Endothelial cell of umbilical vein (primary cell): ENCODE data around the gene STRN3. TPM values are rescaled to one million over a fixed set of nuclear protein-coding genes. Genes with fewer than 3 reads are reported as not detected.

ENCODE experiments used
- BruUV-seq: library from RNA; stranded (reverse); fragments of 400-500 nt; replicated peaks from 2 replicates; lab custom pipeline; 2021; lab: Mats Ljungman, UMichigan
- CTCF ChIA-PET: fragments of 300-600, 350-600 bp; sonication (Branson Sonifier 250); formaldehyde crosslinking; loops from one replicate; lab custom pipeline; 2021; ENCODE audit warnings: antibody characterized with exemption, inconsistent platforms; lab: Charles Lee
- POLR2A ChIA-PET: fragments of 300-600, 350-600 bp; sonication (Branson Sonifier 250); formaldehyde crosslinking; loops from one replicate; lab custom pipeline; 2021; ENCODE audit warnings: antibody characterized with exemption, inconsistent platforms; lab: Charles Lee
- DNase-seq: peaks from one replicate; pipeline ENCODE4 v3.0.0-alpha.2; 2011; ENCODE audit warnings: low read depth, low spot score
- FAIRE-seq: peaks from 2 replicates; lab custom pipeline; 2011; peaks lifted over from hg19 to GRCh38; lab: Jason Lieb, UNC
- H2AFZ ChIP-seq: 2 replicates; pipeline ENCODE4 v1.6.0; 2012; ENCODE audit warnings: low read depth, low read length, control low read depth, inconsistent platforms
- H3K27ac ChIP-seq: 2 replicates; pipeline ENCODE4 v1.5.1; 2011; ENCODE audit warnings: low read depth, mild to moderate bottlenecking, control low read depth, low read length, moderate library complexity; ENCODE audit not compliant: insufficient read depth
- H3K27me3 ChIP-seq, 2 experiments: 2 replicates each; pipeline versions ENCODE4 v1.6.0 to v1.6.1; 2011; ENCODE audit warnings: low read length in 2 of 2, mixed read lengths in 1 of 2; ENCODE audit not compliant: control insufficient read depth in 2 of 2, insufficient read depth in 2 of 2
- H3K36me3 ChIP-seq, 2 experiments: 2 replicates in 1 of 2; 3 replicates in 1 of 2; pipeline ENCODE4 v1.5.1; 2011; ENCODE audit warnings: low read length in 2 of 2, mild to moderate bottlenecking in 1 of 2, moderate library complexity in 1 of 2; ENCODE audit not compliant: control insufficient read depth in 2 of 2, insufficient read depth in 2 of 2; ENCODE audit errors: extremely low read depth in 1 of 2
- H3K4me1 ChIP-seq: 3 replicates; pipeline ENCODE4 v1.5.1; 2011; ENCODE audit warnings: mild to moderate bottlenecking, low read length; ENCODE audit not compliant: control insufficient read depth, insufficient read depth; ENCODE audit errors: extremely low read depth
- H3K4me2 ChIP-seq: 2 replicates; pipeline ENCODE4 v1.6.1; 2011; ENCODE audit warnings: low read length, control low read depth, mixed read lengths; ENCODE audit not compliant: insufficient read depth
- H3K4me3 ChIP-seq, 3 experiments: fragments of 200-600 bp in 1 of 3; sonication (generic), shearing (Covaris generic) in 1 of 3; replicated peaks in 1 of 3; 2 replicates each; pipeline ENCODE4 v1.5.1; 2011 to 2016; ENCODE audit warnings: control low read depth in 3 of 3, low read length in 3 of 3, mild to moderate bottlenecking in 2 of 3, inconsistent platforms in 1 of 3, low read depth in 1 of 3, moderate library complexity in 1 of 3; ENCODE audit not compliant: insufficient read depth in 1 of 3
- H3K79me2 ChIP-seq: 2 replicates; pipeline ENCODE4 v1.6.0; 2012; ENCODE audit warnings: low read length, inconsistent platforms; ENCODE audit not compliant: control insufficient read depth, insufficient read depth
- H3K9ac ChIP-seq: replicated peaks from 2 replicates; pipeline ENCODE3; 2011; ENCODE audit warnings: low read length, control low read depth; ENCODE audit not compliant: insufficient read depth; ENCODE audit errors: extremely low read depth
- H3K9me1 ChIP-seq: replicated peaks from 3 replicates; pipeline ENCODE4 v1.6.0; 2011; ENCODE audit warnings: mild to moderate bottlenecking, low read length; ENCODE audit not compliant: control insufficient read depth, insufficient read depth; ENCODE audit errors: extremely low read depth
- H3K9me3 ChIP-seq: replicated peaks from 2 replicates; pipeline ENCODE4 v1.5.1; 2012; ENCODE audit warnings: low read length, inconsistent platforms; ENCODE audit not compliant: control insufficient read depth, insufficient read depth
- H4K20me1 ChIP-seq: replicated peaks from 2 replicates; pipeline ENCODE3; 2011; ENCODE audit warnings: mild to moderate bottlenecking, low read length; ENCODE audit not compliant: control insufficient read depth, insufficient read depth; ENCODE audit errors: extremely low read depth
- CTCF ChIP-seq, 2 donors: IDR thresholded peaks; 1 replicate in 1 of 2; 2 replicates in 1 of 2; pipeline ENCODE4 v1.5.1; 2011; ENCODE audit warnings: low read length in 2 of 2, mild to moderate bottlenecking in 2 of 2, moderate library complexity in 2 of 2, control low read depth in 1 of 2, inconsistent platforms in 1 of 2, low read depth in 1 of 2; ENCODE audit not compliant: insufficient read depth in 1 of 2; ENCODE audit errors: extremely low read depth in 1 of 2
- EZH2 ChIP-seq: IDR thresholded peaks from 2 replicates; pipeline ENCODE4 v1.6.1; 2012; ENCODE audit warnings: borderline replicate concordance, low read depth, mild to moderate bottlenecking, moderate library complexity, low read length, inconsistent platforms; ENCODE audit not compliant: severe bottlenecking
- FOS ChIP-seq: IDR thresholded peaks from 2 replicates; pipeline ENCODE4 v1.6.1; 2011; ENCODE audit warnings: mild to moderate bottlenecking, low read length, moderate library complexity, borderline replicate concordance; ENCODE audit not compliant: insufficient read depth
- GATA2 ChIP-seq: IDR thresholded peaks from 2 replicates; pipeline ENCODE4 v1.7.0; 2011; ENCODE audit warnings: low read depth, mild to moderate bottlenecking, moderate library complexity, mixed read lengths, low read length; ENCODE audit not compliant: insufficient read length, insufficient read depth
- JUN ChIP-seq: IDR thresholded peaks from 2 replicates; pipeline ENCODE4 v1.6.1; 2011; ENCODE audit warnings: borderline replicate concordance, low read depth; ENCODE audit not compliant: insufficient read length, insufficient read depth
- MYC ChIP-seq: IDR thresholded peaks from one replicate; pipeline ENCODE4 v1.6.1; 2011; ENCODE audit warnings: mild to moderate bottlenecking, low read depth, low read length
- POLR2A ChIP-seq: IDR thresholded peaks from 2 replicates; pipeline ENCODE4 v1.6.1; 2012; ENCODE audit warnings: low read depth, mild to moderate bottlenecking, control low read depth, low read length
- POLR2AphosphoS5 ChIP-seq: IDR thresholded peaks from 2 replicates; pipeline ENCODE4 v1.6.1; 2012; ENCODE audit warnings: low read depth, mild to moderate bottlenecking, control low read depth, low read length, moderate library complexity; ENCODE audit not compliant: insufficient read depth
- dilution Hi-C: fragments of 300-500 bp; cut with MboI; formaldehyde crosslinking; loops from one replicate; pipeline ENCODE4 v1.15.0; 2019; ENCODE audit warnings: low sequenced_read_pairs; ENCODE audit not compliant: extremely low pct_ligation_motif_present
- intact Hi-C: fragments of 100-400 bp; cut with micrococcal nuclease; formaldehyde crosslinking; loops from one replicate; pipeline ENCODE4 v1.10.0; 2022
- polyA plus RNA-seq, 4 experiments: library from polyadenylated mRNA; depleted of rRNA in 3 of 4; stranded (reverse) in 3 of 4; unstranded in 1 of 4; fragments of >200 nt; gene quantifications; 2 replicates each; pipeline versions ENCODE4 v1.2.1 to v1.2.3, GENCODE V29; 2011 to 2012; ENCODE audit warnings: missing spikeins in 1 of 4
- total RNA-seq: library from RNA; stranded (reverse); gene quantifications from 2 replicates; pipeline ENCODE4 v1.2.3, GENCODE V29; 2021
- TF ChIP-seq, protein P1 (sequence below): IDR thresholded peaks from 2 replicates; pipeline ENCODE4 v1.6.1; 2011; ENCODE audit not compliant: insufficient read depth, insufficient read length

The STRN3 gene
- total and polyA plus RNA-seq, 2 donors (not counting 3 experiments of a cell fraction or from before 2014, with no cell fraction given), result 8.4 to 35.1 TPM

- Histone ChIP-seq H3K9me3 (no peaks in the 10 kb centered on the region), H3K27me3 (no peaks in the 10 kb centered on the region), H3K4me1 (peaks cover 25% of the 10 kb centered on the region), H3K4me2 (no peak overlapping the region), H2AFZ (no peak overlapping the region), H4K20me1 (peaks cover 12% of the 10 kb centered on the region), H3K4me3 (no peak overlapping the region), H3K27ac (no peak overlapping the region), H3K36me3 (peaks cover 0 to 2% of the 10 kb centered on the region in 2 experiments), H3K79me2 (peaks cover 87% of the 10 kb centered on the region), H3K9ac (no peak overlapping the region), H3K9me1 (peaks cover 6% of the 10 kb centered on the region)
- TF ChIP-seq POLR2AphosphoS5 (no peak), MYC (no peak), GATA2 (no peak), FOS (no peak), POLR2A (no peak), JUN (no peak), CTCF (IDR thresholded peaks at IDR 0.05; ENCODE audit: extremely low read depth in 1 of 2, insufficient read depth in 1 of 2, low read depth in 1 of 2, low read length in 2 of 2) (no peak), EZH2 (no peak)
- TF ChIP-seq, protein P1, sequence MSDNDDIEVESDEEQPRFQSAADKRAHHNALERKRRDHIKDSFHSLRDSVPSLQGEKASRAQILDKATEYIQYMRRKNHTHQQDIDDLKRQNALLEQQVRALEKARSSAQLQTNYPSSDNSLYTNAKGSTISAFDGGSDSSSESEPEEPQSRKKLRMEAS, result no peak
- DNase-seq, result no peak
- FAIRE-seq, result no peak
- no TSS peak for BruUV-seq
- CTCF ChIA-PET, result no interaction called here
- POLR2A ChIA-PET, result no interaction called here
- intact Hi-C loops, result no loop called here
- dilution Hi-C loops, result no loop called here
Observed at GRCh38 chr14:30999038-30999773, 27.0 kb downstream of the STRN3 start.
